Measurements from ENCODE around the gene PHKB.

Gene PHKB

DNA sequence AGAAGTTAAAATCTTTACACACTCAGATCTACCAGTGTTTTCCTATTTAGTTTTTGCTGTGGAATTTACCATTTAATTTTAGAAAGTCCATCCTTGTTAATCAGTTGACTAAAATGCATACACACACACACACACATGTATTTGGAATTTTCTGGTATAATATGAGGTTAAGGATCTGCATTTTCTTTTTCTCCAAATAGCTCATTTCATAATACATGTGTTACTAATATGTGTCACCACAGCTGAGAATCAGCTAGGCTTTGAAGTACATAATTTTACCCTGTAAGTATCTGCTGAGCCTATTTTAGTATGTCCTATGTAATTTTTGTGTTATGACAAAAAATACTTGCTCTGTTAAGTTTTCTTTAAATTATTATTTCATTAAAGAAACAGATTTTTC lies 143.2 kb downstream of the PHKB start:
- no peaks in the 10 kb centered on the region for H3K9me3 ChIP-seq (ENCODE audit: severe bottlenecking)
- no peak overlapping the region for H3K27ac ChIP-seq (ENCODE audit: poor library complexity, severe bottlenecking)
- peaks cover 32% of the 10 kb centered on the region for H3K36me3 ChIP-seq (ENCODE audit: low read depth)
- no peaks in the 10 kb centered on the region for H3K27me3 ChIP-seq (ENCODE audit: insufficient read depth, poor library complexity, severe bottlenecking)
- no peaks in the 10 kb centered on the region for H3K4me1 ChIP-seq (ENCODE audit: insufficient read depth, poor library complexity, severe bottlenecking)
- H3K4me3 ChIP-seq (ENCODE audit: severe bottlenecking), result no peak overlapping the region
- DNase-seq (ENCODE audit: low spot score) (no peak), ATAC-seq (ENCODE audit: low read depth) (no peak)
- TF ChIP-seq, protein P1, sequence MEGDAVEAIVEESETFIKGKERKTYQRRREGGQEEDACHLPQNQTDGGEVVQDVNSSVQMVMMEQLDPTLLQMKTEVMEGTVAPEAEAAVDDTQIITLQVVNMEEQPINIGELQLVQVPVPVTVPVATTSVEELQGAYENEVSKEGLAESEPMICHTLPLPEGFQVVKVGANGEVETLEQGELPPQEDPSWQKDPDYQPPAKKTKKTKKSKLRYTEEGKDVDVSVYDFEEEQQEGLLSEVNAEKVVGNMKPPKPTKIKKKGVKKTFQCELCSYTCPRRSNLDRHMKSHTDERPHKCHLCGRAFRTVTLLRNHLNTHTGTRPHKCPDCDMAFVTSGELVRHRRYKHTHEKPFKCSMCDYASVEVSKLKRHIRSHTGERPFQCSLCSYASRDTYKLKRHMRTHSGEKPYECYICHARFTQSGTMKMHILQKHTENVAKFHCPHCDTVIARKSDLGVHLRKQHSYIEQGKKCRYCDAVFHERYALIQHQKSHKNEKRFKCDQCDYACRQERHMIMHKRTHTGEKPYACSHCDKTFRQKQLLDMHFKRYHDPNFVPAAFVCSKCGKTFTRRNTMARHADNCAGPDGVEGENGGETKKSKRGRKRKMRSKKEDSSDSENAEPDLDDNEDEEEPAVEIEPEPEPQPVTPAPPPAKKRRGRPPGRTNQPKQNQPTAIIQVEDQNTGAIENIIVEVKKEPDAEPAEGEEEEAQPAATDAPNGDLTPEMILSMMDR (IDR thresholded peaks at IDR 0.05; ENCODE audit: poor library complexity, severe bottlenecking), result no peak

DNA sequence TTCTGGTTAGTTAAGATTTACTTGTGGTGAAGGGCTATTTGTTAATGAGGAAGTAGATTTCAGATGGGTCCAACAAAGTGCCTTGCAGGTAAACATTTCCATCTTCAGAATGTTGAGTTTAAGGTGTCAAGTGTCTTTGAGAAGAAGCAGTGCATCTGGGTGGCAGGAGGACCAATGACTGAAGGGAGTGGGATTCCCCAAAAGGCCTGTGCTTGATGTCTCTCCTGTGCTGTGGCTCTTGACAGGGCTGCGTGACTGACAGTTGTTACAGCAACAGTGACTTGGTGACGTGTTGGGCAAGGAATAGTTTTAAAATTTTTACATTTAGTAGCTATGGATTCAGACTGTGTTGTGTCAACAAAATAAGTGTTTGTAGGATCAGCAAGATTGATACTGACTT lies 149.9 kb downstream of the PHKB start:
- Histone ChIP-seq H3K9me3 (ENCODE audit: severe bottlenecking) (peaks cover 3% of the 10 kb centered on the region), H3K4me3 (ENCODE audit: severe bottlenecking) (no peak overlapping the region), H3K36me3 (ENCODE audit: low read depth) (peaks cover 23% of the 10 kb centered on the region), H3K27me3 (ENCODE audit: insufficient read depth, poor library complexity, severe bottlenecking) (no peaks in the 10 kb centered on the region), H3K27ac (ENCODE audit: poor library complexity, severe bottlenecking) (no peak overlapping the region), H3K4me1 (ENCODE audit: insufficient read depth, poor library complexity, severe bottlenecking) (peaks cover 15% of the 10 kb centered on the region)
- ATAC-seq (ENCODE audit: low read depth), result no peak
- TF ChIP-seq, protein P1 (IDR thresholded peaks at IDR 0.05; ENCODE audit: poor library complexity, severe bottlenecking), result no peak
- DNase-seq (ENCODE audit: low spot score), result no peak

DNA sequence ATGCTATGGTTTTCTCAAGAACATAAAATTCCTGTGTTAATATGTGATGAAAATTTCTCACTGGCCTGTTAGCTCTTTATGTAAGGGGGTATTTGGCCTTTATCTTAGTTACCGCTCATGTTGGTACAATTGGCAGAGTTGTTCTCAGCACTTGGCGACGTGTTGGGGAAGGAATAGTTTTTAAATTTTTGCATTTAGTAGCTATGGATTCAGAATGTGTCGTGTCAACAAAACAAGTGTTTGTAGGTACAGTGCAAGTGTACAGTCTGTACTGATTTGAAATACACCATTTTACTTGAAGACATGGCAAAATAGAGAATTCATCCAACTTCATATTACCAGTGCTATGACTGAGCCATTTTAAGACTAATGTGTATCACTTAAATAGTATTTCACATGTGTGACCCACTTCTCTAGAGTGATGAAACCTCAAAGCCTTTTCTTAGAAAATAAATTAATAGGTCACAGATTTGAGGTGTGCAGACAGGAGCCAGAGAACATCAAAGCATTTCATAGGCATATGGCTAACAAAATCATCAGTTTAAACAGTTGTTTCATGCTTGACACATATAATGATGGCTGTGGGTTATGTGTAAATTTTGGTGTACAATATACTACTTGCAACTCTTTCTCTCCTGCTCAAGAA lies 150.8 kb downstream of the PHKB start:
- Histone ChIP-seq H3K4me3 (ENCODE audit: severe bottlenecking) (no peak overlapping the region), H3K9me3 (ENCODE audit: severe bottlenecking) (peaks cover 3% of the 10 kb centered on the region), H3K36me3 (ENCODE audit: low read depth) (peaks cover 20% of the 10 kb centered on the region; the same call in 1 of the 2 replicates), H3K4me1 (ENCODE audit: insufficient read depth, poor library complexity, severe bottlenecking) (peaks cover 15% of the 10 kb centered on the region), H3K27ac (ENCODE audit: poor library complexity, severe bottlenecking) (peak overlapping the region; percentile 36), H3K27me3 (ENCODE audit: insufficient read depth, poor library complexity, severe bottlenecking) (no peaks in the 10 kb centered on the region)
- TF ChIP-seq, protein P1 (IDR thresholded peaks at IDR 0.05; ENCODE audit: poor library complexity, severe bottlenecking), result no peak
- DNase-seq (ENCODE audit: low spot score) (no peak), ATAC-seq (ENCODE audit: low read depth) (no peak)

DNA sequence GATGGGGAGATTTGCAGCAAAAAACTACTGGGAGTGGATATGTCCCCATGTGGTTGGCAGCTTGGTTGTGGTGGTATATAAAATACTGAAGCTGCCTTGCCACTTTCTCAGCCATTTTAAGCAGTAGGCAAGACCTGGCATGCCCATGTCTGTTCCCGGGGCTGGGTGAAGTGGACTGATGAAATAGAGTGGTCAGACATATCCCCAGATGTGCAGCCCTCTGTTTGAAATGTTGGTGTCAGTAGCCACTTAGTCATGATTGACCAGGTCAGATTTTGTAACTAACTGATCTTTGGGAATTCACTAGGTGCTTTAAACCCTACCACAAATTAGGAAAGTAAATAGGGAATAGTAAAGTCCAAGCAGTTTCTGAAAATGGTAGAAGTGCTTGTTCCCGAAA lies 151.6 kb downstream of the PHKB start:
- H3K9me3 ChIP-seq (ENCODE audit: severe bottlenecking), result peaks cover 3% of the 10 kb centered on the region
- H3K36me3 ChIP-seq (ENCODE audit: low read depth), result peaks cover 20% of the 10 kb centered on the region; the same call in 1 of the 2 replicates
- peak; percentile 67 for DNase-seq (ENCODE audit: low spot score)
- H3K27ac ChIP-seq (ENCODE audit: poor library complexity, severe bottlenecking), result peak overlapping the region; percentile 36
- peaks cover 15% of the 10 kb centered on the region for H3K4me1 ChIP-seq (ENCODE audit: insufficient read depth, poor library complexity, severe bottlenecking)
- H3K4me3 ChIP-seq (ENCODE audit: severe bottlenecking), result no peak overlapping the region
- H3K27me3 ChIP-seq (ENCODE audit: insufficient read depth, poor library complexity, severe bottlenecking), result no peaks in the 10 kb centered on the region
- TF ChIP-seq, protein P1 (IDR thresholded peaks at IDR 0.05; ENCODE audit: poor library complexity, severe bottlenecking), result peak; percentile 14
- ATAC-seq (ENCODE audit: low read depth), result peak; percentile 95

- no peak for DNase-seq (ENCODE audit: low spot score)
These were observed 152.1 kb downstream of the PHKB start for GRCh38 chr16:47613251-47613650.

More at GRCh38 chr16:47613251-47613650, 152.1 kb downstream of the PHKB start:
- no peaks in the 10 kb centered on the region for H3K27me3 ChIP-seq (ENCODE audit: insufficient read depth, poor library complexity, severe bottlenecking)
- H3K36me3 ChIP-seq (ENCODE audit: low read depth), result peaks cover 20% of the 10 kb centered on the region; the same call in 1 of the 2 replicates
- ATAC-seq (ENCODE audit: low read depth), result peak; percentile 29; the same call in 2 of the 3 replicates
- H3K9me3 ChIP-seq (ENCODE audit: severe bottlenecking), result peaks cover 3% of the 10 kb centered on the region
- H3K4me1 ChIP-seq (ENCODE audit: insufficient read depth, poor library complexity, severe bottlenecking), result peaks cover 15% of the 10 kb centered on the region
- H3K27ac ChIP-seq (ENCODE audit: poor library complexity, severe bottlenecking), result peak overlapping the region; percentile 36
- H3K4me3 ChIP-seq (ENCODE audit: severe bottlenecking), result no peak overlapping the region
- TF ChIP-seq, protein P1 (IDR thresholded peaks at IDR 0.05; ENCODE audit: poor library complexity, severe bottlenecking), result no peak

Data from RWPE2 (cell line).